Naive B cell (primary cell): Measurements from ENCODE around the gene LOXL3. TPM values are rescaled to one million over a fixed set of nuclear protein-coding genes. Genes with fewer than 3 reads are reported as not detected.
A peak's percentile ranks its signal among the peaks of the same experiment; 100 is the strongest.

Experiments
- ATAC-seq, 2 donors: fragments of 150-1000 bp; cut with Tn5 transposase; 2 replicates each; pipeline ENCODE4 v1.10.0; 2021; ENCODE audit warnings: low read depth in 2 of 2, mild to moderate bottlenecking in 2 of 2, moderate library complexity in 2 of 2
- DNase-seq: peaks from one replicate; pipeline ENCODE4 v3.0.0; 2022
- H3K27ac Mint-ChIP-seq, 6 donors: one replicate each; pipeline ENCODE4 v1.8.0; 2020 to 2022; ENCODE audit warnings: mild to moderate bottlenecking in 6 of 6, mixed read lengths in 6 of 6, moderate library complexity in 5 of 6, inconsistent platforms in 2 of 6
- H3K27me3 Mint-ChIP-seq, 3 donors: one replicate each; pipeline ENCODE4 v1.8.0; 2021 to 2022; ENCODE audit warnings: mixed read lengths in 3 of 3, mild to moderate bottlenecking in 1 of 3
- H3K36me3 Mint-ChIP-seq, 2 donors: one replicate each; pipeline ENCODE4 v1.8.0; 2020 to 2022; ENCODE audit warnings: mixed read lengths in 2 of 2, inconsistent platforms in 1 of 2, mild to moderate bottlenecking in 1 of 2
- H3K4me1 Mint-ChIP-seq, 3 donors: one replicate each; pipeline ENCODE4 v1.8.0; 2020 to 2022; ENCODE audit warnings: mixed read lengths in 3 of 3, inconsistent platforms in 1 of 3, mild to moderate bottlenecking in 1 of 3, moderate library complexity in 1 of 3
- H3K4me3 Mint-ChIP-seq, 8 donors: one replicate each; pipeline ENCODE4 v1.8.0; 2020 to 2022; ENCODE audit warnings: mild to moderate bottlenecking in 8 of 8, mixed read lengths in 8 of 8, moderate library complexity in 8 of 8, inconsistent platforms in 2 of 8
- H3K9me3 Mint-ChIP-seq, 7 donors: one replicate each; pipeline ENCODE4 v1.8.0; 2020 to 2022; ENCODE audit warnings: mixed read lengths in 7 of 7, mild to moderate bottlenecking in 5 of 7, inconsistent platforms in 2 of 7, moderate library complexity in 1 of 7
- polyA plus RNA-seq, 6 donors: library from polyadenylated mRNA; unstranded; fragments of 300-500 nt; fragmentation: Illumina TruSeq; gene quantifications; one replicate each; pipeline ENCODE4 v1.2.3, GENCODE V29; 2021; ENCODE audit warnings: low read depth in 6 of 6

Gene LOXL3
- polyA plus RNA-seq, 6 donors from 2014 or later: 0.25 to 0.29 TPM; not detected in 4

- H3K36me3 Mint-ChIP-seq: no peaks in the 10 kb centered on the region
- peaks cover 19 to 35% (median 34%) of the 10 kb centered on the region in 3 donors for H3K4me1 Mint-ChIP-seq
- no peak for ATAC-seq
- peaks cover 49 to 75% (median 64%) of the 10 kb centered on the region in 3 donors for H3K27me3 Mint-ChIP-seq
- H3K4me3 Mint-ChIP-seq: peak overlapping the region in 5 of 8 donors; percentile 10 to 66 (median 49)
- peaks cover 0 to 3% (median 0%) of the 10 kb centered on the region in 7 donors for H3K9me3 Mint-ChIP-seq
- H3K27ac Mint-ChIP-seq: peak overlapping the region in 2 of 6 donors; percentile 33 to 80
- no peak for DNase-seq
Measured at GRCh38 chr2:74512744-74513604, 40.8 kb downstream of the LOXL3 start.

- ATAC-seq (no peak), DNase-seq (no peak)
- peak overlapping the region in 1 of 8 donors; percentile 52 for H3K4me3 Mint-ChIP-seq
- peaks cover 25 to 34% (median 34%) of the 10 kb centered on the region in 3 donors for H3K4me1 Mint-ChIP-seq
- peaks cover 34 to 59% (median 48%) of the 10 kb centered on the region in 3 donors for H3K27me3 Mint-ChIP-seq
- H3K9me3 Mint-ChIP-seq: peaks cover 0 to 3% (median 0%) of the 10 kb centered on the region in 7 donors
- no peak overlapping the region for H3K27ac Mint-ChIP-seq
- H3K36me3 Mint-ChIP-seq: peaks cover 0 to 5% of the 10 kb centered on the region in 2 donors
Measured at GRCh38 chr2:74511104-74511989, 42.4 kb downstream of the LOXL3 start.

DNA sequence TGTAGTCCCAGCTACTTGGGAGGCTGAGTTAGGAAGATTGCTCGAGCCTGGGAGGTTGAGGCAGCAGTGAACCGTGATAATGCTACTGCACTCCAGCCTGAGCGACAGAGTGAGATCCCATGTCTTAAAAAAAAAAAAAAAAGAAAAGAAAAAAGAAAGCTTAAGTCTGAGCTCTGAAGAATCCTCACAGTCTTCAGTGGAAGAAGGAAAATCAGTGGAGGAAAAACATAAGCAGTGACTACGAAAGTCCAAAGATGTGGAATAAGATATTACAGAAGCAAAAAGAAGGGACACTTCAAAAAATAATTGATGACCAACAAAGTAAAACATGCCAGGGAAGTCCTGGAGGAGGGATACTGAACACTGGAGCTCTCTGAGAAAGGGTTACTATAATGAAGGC lies 43.5 kb downstream of the LOXL3 start:
- peaks cover under 1 to 13% of the 10 kb centered on the region in 2 donors for H3K36me3 Mint-ChIP-seq
- no peak for ATAC-seq
- peaks cover 23 to 29% (median 27%) of the 10 kb centered on the region in 3 donors for H3K4me1 Mint-ChIP-seq
- peaks cover 29 to 50% (median 42%) of the 10 kb centered on the region in 3 donors for H3K27me3 Mint-ChIP-seq
- H3K27ac Mint-ChIP-seq: no peak overlapping the region
- H3K9me3 Mint-ChIP-seq: peaks cover 0 to 3% (median 0%) of the 10 kb centered on the region in 7 donors
- peak overlapping the region in 1 of 8 donors; percentile 30 for H3K4me3 Mint-ChIP-seq
- no peak for DNase-seq

DNA sequence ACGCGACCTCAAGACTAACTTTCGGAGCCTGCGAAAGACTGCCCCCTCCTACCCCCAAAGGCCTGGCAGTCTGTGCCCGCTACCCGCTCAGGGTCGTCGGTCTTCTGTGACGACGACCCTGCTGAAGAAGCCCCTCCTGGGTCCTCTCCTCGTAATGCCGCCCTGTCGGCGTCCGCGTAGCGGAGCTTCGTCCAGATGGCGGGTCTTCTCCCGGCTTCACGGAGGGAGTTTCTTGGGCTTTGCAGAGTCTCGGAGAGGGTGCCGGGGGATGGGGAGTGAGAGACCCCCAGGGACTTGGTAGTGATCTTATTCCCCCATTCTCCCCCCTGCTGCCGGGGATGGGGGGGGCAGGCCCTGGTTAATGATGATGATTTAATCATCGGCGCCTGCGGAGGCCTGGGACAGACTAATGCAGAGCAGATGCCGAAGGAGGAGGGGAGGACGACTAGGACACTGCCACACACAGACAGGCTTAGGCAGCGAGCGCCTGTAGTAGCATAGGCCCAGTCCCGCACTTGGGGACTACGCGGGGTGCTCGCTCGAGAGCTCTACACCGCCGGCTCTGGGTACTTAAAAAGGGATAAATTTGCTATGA lies 45.7 kb downstream of the LOXL3 start:
- peaks cover 33 to 47% (median 41%) of the 10 kb centered on the region in 3 donors for H3K4me1 Mint-ChIP-seq
- peak; percentile 6 for ATAC-seq
- H3K36me3 Mint-ChIP-seq: peaks cover 12 to 26% of the 10 kb centered on the region in 2 donors
- H3K27ac Mint-ChIP-seq: peak overlapping the region; percentile 97 to 100 (median 100)
- no peak for DNase-seq
- peak overlapping the region; percentile 92 to 100 (median 100) for H3K4me3 Mint-ChIP-seq
- H3K27me3 Mint-ChIP-seq: peaks cover 40 to 56% (median 49%) of the 10 kb centered on the region in 3 donors
- peaks cover 0 to 3% (median 0%) of the 10 kb centered on the region in 7 donors for H3K9me3 Mint-ChIP-seq

DNA sequence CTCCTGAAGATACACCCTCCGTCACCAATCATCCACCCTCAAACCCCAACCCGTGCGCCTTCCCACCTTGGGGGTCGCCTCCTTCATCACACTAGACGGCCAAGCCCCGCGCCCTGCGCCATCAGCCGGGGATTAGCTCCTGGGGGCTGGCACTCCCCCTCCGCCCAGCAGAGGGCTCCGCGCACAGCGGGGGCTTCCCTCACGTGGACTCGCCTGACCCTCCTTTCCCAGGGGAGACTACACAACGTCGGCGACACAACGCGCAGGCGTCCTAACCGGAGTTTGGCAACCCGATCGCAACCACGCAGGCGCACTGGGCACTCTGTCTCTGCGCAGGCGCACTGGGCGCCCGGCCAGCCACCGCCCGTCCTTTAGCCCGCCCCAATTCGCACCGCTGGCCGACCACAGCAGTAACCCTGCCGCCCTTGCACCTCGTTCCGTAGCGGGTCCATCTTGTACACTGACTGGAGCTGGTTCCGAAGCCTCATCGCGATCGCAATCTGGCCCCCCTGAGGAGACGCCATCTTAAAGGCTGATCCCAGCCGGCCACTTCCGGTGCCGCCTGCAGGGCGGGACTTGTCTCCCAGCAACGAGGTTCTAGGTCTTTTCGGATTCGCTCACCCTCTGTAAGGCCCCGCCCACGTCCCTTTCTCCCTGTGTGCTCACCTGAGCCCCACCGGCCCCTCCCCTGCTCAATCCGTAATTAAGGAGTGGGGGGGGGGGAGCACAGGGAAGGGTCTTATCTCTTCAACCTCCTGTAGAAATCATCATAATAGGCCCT lies 46.4 kb downstream of the LOXL3 start, which contains the start of gene PCGF1:
TSS of gene PCGF1 (minus strand) at position 551 of the 781 bp plus-strand sequence. CDS start at position 524, 27 bp downstream.
- Mint-ChIP-seq H3K36me3 (peaks cover 12 to 26% of the 10 kb centered on the region in 2 donors), H3K27me3 (peaks cover 34 to 56% (median 43%) of the 10 kb centered on the region in 3 donors), H3K4me3 (peak within 1 kb of the TSS; percentile 92 to 100 (median 100)), H3K27ac (peak within 1 kb of the TSS; percentile 97 to 100 (median 100)), H3K9me3 (peaks cover 0 to 3% (median 0%) of the 10 kb centered on the region in 7 donors), H3K4me1 (peaks cover 33 to 50% (median 48%) of the 10 kb centered on the region in 3 donors)
- DNase-seq (peak; percentile 98), ATAC-seq (peak; percentile 90 to 92)

DNA sequence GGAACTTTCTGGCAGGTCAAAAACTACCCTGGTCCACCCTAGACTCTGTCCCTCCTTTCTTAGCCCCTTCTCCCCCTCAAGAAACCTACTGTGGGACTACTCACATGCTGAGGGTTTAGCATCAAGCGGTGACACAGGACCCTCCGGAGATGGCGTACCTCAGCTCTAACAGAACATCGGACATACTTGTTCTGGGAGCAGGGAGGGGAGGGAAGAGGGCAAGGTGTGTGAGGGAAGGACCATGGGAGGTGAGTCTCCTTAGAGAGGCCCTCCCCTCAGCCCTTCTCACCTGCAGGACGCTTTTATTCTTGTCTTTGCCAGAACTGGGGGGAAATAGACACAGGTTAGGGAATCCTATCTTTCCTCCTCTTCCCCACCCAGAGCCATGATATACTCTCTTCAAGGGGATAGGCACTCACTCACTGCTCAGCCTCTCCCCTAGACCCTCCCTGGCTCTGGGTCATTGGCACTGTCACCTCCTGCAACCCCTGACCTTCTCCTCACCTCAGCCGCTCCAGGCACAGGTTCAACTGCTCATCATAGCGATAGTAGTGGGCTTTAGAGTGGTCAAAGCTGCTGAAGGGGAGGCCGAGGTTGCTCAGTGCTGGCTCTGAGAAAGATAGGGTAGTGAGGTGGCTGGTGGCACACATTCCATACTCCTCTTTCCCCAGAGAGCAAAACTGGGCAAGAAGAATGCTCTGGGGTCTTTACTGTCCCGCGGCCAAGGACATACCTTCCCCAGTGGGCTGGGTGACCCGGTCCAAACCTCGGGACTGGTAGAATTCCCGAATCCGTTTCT lies 48.1 kb downstream of the LOXL3 start:
- Mint-ChIP-seq H3K4me3 (peak overlapping the region in 6 of 8 donors; percentile 5 to 93 (median 17)), H3K36me3 (peaks cover 12 to 26% of the 10 kb centered on the region in 2 donors), H3K27me3 (peaks cover 37 to 59% (median 44%) of the 10 kb centered on the region in 3 donors), H3K9me3 (peaks cover 0 to 3% (median 0%) of the 10 kb centered on the region in 7 donors), H3K27ac (peak overlapping the region in 1 of 6 donors; percentile 81), H3K4me1 (peaks cover 38 to 59% (median 57%) of the 10 kb centered on the region in 3 donors)
- ATAC-seq: no peak
- no peak for DNase-seq

GRCh38 chr2:74504591-74504990 lies 49.2 kb downstream of the LOXL3 start:
- peaks cover 12 to 26% of the 10 kb centered on the region in 2 donors for H3K36me3 Mint-ChIP-seq
- ATAC-seq (no peak), DNase-seq (no peak)
- H3K4me3 Mint-ChIP-seq: peak overlapping the region; percentile 33 to 80 (median 63)
- H3K27ac Mint-ChIP-seq: no peak overlapping the region
- H3K27me3 Mint-ChIP-seq: peaks cover 44 to 61% (median 45%) of the 10 kb centered on the region in 3 donors
- peaks cover 0 to 2% (median 0%) of the 10 kb centered on the region in 7 donors for H3K9me3 Mint-ChIP-seq
- H3K4me1 Mint-ChIP-seq: peaks cover 38 to 68% (median 66%) of the 10 kb centered on the region in 3 donors

- Mint-ChIP-seq H3K36me3 (peaks cover 12 to 26% of the 10 kb centered on the region in 2 donors), H3K9me3 (peaks cover 0 to 2% (median 0%) of the 10 kb centered on the region in 7 donors), H3K27ac (peak overlapping the region in 2 of 6 donors; percentile 14 to 42), H3K4me3 (peak overlapping the region; percentile 63 to 88 (median 81)), H3K27me3 (peaks cover 48 to 66% (median 49%) of the 10 kb centered on the region in 3 donors), H3K4me1 (peaks cover 42 to 76% (median 71%) of the 10 kb centered on the region in 3 donors)
- ATAC-seq (no peak), DNase-seq (no peak)
Measured at GRCh38 chr2:74503506-74504475, 50.0 kb downstream of the LOXL3 start.

DNA sequence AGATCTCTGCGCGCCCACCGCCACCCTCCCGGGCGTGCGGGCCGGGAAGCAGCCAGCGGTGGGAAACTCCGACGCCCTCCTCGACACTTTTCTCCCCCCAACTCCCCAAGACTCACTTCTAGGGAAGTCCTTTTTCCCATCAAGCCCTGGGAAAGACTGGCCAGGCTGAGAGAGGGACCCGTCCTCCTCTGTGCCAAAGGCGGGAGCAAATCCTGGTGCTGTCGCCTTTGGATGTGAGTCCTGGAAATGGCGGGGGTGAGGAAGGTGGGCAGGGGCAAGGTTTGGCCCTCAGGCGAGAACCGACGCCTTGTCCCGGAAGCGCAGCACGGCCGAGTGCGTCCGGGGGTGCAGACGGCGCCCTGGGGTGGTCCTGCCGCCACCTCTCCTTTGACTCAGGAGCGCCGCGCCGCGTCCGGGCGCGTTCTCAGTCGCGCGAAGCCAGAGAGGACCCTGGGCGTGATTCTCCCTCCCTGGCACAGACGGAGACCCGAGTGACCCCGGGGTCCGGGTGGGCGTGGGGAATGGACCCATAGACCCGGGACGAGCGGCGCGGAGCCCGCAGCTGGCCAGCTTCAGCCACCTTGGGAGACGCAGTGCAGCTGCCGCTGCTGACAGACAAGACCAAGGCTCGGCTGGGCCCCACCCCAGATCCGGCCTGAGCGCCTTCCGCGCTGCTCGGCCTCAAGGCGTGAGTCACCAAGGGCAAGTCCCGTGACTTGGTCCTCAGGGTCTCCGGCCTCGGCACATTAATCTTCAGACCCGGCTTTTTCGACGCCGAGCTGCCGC lies 50.8 kb downstream of the LOXL3 start:
- no peak overlapping the region for H3K27ac Mint-ChIP-seq
- DNase-seq (peak; percentile 24), ATAC-seq (no peak)
- peaks cover 0 to 2% (median 0%) of the 10 kb centered on the region in 7 donors for H3K9me3 Mint-ChIP-seq
- peaks cover 45 to 76% (median 71%) of the 10 kb centered on the region in 3 donors for H3K4me1 Mint-ChIP-seq
- H3K36me3 Mint-ChIP-seq: peaks cover 12 to 26% of the 10 kb centered on the region in 2 donors
- H3K4me3 Mint-ChIP-seq: peak overlapping the region; percentile 63 to 88 (median 81)
- H3K27me3 Mint-ChIP-seq: peaks cover 56 to 75% (median 57%) of the 10 kb centered on the region in 3 donors
